RPMI7951 (cell line): ENCODE measurements around the gene TYSND1. TPM values are rescaled to one million over a fixed set of nuclear protein-coding genes. Genes with fewer than 3 reads are reported as not detected.
"Not testable (repeated sequence)": the region's sequence is repeated elsewhere in the genome, so short reads cannot be mapped to it uniquely, and the experiment has no call there.

Experiments
- DNase-seq: peaks from one replicate; pipeline ENCODE4 v3.0.0-alpha.2; 2012; ENCODE audit warnings: low read depth
- total RNA-seq: library from RNA; depleted of rRNA; stranded (reverse); fragments of >200 nt; shearing (Covaris generic); gene quantifications from 2 replicates; pipeline ENCODE4 v1.2.3, GENCODE V29; 2014

TYSND1 gene
- total RNA-seq, 1 experiment from 2014 or later: 5.5 TPM

DNA sequence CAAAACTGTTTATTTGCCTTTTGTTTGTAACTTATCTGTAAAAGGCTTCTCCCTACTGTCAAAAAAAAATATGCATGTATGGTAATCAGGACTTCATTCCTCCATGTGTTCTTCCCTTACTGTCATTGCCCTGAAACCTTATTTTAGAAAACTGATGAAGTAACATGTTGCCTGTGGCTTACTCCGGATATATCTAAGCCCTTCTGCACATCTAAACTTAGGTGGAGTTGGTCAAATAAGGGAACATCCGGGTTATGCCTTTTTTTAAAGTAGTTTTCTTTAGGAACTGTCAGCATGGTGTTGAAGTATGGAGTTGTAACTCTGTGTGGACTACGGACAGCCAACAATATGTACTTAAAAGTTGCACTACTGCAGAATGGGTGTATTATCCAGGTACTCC, 17.7 kb upstream of the TYSND1 start:
- no peak for DNase-seq

DNA sequence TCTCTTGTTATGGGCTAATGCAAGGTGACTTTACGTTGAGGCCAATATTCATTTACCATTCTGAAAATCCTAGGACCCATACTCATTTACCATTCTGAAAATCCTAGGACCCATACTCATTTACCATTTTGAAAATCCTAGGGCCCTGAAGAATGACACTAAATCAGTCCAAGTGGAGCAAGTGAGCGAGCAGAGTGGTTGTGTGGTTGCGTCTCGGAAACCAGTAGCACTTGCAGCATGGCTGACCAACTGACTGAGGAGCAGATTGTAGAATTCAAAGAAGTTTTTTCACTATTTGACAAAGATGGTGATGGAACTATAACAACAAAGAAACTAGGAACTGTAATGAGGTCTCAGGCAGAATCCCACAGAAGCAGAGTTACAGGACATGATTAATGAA, 16.9 kb upstream of the TYSND1 start:
- DNase-seq: no peak

DNA sequence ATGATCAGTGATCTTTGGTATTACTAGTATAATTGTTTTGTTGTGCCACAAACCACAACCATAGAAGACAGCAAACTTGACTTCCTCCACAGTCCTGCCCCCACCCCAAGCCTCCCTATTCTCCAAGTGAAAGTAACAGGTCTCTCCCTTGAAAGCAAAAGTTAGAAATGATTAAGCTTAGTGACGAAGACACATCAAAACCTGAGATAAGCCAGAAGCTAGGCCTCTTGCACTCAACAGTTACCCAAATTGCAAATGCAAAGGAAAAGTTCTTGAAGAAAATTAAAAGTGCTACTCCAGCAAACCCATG, 16.3 kb upstream of the TYSND1 start:
- DNase-seq: no peak

DNA sequence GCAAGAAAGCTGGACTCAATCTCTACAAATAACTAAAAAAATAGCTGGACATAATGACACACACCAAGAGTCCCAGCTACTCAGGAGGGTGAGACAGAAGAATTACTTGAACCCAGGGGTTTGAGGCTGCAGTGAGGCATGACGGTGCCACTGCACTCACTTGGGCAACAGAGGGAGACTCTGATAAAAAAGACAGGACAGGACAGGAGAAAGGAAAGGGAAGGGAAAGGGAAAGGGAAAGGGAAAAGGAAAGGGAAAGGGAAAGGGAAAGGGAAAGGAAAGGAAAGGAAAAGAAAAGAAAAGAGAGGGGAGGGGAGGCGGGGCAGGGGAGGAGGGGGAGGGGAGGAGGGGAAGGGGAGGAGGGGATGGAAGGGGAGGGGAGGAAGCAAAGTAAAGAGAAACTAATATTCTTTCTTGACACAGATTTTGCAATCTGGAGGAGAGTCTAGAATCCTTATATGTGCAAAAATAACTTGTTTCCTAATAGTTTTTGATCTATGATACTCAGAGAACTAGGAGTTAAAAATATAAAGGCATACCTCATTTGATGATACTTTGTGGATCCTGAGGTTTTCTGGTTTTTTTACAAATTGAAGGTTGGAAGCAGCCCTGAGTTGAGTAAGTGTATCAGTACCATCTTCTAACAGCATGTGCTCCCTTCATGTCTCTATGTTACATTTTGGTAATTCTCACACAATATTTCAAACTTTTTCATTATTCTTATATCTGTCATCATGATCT, 15.8 kb upstream of the TYSND1 start:
- DNase-seq: no peak

DNA sequence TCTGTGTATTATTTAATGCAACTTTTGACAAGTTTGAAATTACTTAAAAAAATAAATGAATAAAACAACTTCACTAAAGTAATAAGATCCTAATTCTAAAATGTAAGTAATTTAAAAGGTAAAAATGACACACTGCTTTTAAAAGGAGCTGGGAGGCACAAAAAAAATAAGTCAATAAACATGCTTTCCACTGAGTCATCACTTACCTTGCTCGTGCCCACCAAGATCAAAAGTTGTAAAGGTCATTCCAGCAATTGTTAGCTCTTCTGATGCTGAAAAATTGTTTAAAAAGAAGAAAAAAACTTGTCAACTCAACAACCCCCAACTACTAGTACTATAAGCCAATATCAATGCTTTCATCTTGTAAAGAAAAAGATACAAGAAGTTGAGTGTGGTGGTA, 14.3 kb upstream of the TYSND1 start:
- DNase-seq: no peak

DNA sequence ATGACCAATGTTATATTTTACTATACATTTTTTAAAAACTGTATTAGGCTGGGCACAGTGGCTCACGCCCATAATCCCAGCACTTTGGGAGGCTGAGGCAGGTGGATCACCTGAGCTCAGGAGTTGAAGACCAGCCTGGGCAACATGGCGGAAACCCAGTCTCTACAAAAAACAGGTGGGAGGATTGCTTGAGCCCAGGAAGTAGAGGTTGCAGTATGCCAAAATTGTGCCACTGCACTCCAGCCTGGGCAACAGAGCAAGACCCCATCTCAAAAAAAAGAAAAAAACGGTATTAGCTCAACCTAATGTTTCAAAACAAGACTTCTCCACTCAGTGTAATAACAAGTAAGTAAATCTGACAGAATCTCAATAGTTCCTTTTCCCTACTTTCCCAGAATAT, 12.9 kb upstream of the TYSND1 start:
- DNase-seq: not testable (repeated sequence)

DNA sequence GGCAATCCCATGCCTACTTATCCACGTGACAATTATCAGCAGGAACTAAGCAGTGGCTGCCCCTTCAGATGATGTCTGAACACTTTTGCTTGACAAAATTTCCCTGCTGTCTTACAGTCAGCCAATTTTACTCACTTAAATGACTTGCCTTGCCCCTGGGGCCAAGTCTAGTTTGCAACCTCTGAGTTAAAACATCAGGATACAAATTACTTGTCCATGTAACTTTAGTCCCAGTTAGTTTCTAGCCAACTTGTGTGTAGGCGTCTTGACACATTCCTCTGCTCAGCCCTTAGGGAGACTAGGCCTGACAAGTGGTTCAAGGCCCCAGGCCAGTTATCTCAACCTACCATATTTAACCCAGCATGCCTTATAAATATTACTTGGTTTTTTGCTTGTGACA, 11.6 kb upstream of the TYSND1 start:
- DNase-seq: no peak

DNA sequence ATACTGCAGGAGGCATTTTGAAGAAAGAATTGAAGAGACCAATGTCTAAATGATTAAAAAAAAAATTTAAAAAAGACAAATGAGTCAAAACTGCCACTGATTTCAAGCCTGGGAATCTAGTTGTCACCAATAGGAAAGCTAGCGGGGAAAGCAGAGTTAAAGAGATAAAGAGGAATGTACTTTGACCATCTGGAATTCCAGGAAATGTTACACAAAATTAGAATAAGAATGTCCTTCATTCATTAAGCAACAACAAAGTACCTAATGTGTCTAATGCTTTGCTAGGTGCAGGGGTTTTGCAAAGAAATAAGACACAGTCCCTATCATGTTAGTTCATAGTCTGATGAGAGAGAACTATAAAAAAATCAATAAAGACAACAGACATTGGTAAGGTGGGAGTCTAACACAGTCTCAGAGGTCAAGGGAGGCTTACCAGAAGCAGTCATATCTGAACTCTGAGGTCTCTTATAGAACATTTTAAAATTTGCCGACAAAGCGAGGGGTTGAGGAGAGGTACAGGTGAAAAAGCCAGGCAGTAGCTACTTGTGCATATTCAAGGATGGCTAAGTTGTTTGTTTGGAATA, 8.8 kb upstream of the TYSND1 start:
- no peak for DNase-seq

DNA sequence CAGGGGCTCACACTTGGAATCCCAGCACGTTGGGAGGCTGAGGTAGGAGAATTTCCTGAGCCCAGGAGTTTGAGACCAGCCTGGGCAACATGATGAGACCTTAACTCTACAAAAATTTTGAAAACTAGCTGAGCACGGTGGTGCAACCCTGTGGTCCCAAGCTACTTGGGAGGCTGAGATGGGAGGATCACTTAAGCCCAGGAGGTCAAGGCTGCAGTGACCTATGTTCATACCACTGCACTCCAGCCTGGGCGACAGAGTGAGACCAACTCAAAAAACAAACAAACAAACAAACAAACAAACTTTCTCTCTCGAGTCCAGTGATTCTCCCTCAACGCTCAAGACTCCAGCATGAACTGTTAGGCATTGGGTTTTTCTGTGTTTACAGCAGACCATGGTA, 2.0 kb upstream of the TYSND1 start:
- no peak for DNase-seq

DNA sequence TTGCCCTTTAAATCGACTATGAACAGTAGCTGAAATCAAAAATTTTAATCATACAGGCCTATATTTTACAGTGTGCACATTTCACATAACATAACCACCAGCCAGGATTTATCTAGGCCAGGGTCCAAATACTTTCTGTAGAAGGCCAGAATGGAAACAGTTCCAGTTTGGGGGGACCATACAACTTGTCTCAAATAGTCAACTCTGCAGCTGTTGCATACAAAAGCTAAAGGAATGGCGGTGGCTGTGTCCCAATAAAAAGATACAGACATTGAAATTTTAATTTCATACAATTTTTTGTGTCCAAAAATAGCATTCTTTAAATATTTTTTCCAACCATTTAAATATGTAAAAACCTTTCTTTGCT, 742 bp upstream of the TYSND1 start:
- no peak for DNase-seq

DNA sequence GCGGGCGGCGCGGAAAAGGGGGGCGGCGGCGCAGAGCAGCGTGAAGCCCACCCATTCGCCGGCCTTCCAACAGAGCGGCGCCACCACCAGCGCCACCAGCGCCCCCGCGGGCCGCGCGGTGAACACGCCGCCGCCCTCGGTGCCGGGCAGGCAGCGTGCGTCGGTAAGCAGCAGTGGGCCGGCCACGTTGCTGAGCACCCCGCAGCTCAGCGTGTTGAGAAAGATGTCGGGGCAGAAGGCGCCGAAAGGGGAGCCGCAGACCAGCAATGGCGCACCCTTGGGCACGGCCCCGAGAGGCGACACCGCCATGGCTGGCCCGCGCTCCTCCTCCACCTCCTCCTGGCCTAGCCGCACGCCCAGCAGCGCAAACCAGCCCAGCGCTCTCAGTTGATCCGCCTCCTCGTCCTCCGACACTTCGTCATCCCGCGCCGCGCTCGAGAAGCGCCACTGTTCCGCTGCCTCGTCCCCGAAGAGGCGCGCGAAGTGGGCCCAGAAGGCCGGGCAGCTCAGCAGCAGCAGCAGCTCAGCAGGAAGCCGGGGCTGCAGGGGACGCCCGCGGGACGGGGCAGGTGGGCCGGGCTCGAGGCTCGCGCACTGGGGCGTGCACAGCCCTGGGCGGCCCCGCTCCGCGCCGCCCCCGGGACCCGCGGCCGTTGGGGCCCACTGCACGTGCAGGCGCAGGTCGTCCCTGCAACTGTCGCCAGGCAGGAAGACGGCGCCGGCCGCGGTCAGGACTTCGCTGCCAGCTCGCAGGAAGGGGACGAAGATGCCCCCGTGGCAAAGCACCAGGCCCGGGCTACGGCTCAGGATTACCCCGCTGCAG, 623 bp downstream of the TYSND1 start:
- peak; percentile 64 for DNase-seq

DNA sequence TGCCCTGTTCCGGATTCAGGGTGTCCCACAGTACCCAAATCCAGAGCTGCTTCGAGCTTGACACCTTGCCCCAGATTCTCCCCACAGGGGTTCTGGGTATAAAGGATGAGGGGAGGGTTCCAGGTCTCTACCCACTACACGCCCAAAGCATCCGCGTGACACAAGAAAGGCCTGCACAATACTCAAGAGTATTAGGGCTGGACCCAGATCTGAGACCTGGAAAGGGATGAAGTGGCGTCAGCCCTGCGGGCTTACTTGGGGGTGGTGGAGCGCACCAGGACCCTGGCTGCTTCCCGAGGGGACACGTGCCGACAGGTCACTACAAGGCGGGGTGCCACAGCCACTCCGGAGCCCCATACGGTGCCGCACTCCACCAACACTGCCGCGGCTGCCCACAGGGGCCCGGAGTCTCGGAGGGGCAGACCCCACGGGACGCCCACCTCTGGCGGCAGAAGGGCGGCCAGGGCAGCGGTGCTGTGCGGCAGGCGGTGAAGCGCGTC, 1.3 kb downstream of the TYSND1 start:
- DNase-seq: no peak

DNA sequence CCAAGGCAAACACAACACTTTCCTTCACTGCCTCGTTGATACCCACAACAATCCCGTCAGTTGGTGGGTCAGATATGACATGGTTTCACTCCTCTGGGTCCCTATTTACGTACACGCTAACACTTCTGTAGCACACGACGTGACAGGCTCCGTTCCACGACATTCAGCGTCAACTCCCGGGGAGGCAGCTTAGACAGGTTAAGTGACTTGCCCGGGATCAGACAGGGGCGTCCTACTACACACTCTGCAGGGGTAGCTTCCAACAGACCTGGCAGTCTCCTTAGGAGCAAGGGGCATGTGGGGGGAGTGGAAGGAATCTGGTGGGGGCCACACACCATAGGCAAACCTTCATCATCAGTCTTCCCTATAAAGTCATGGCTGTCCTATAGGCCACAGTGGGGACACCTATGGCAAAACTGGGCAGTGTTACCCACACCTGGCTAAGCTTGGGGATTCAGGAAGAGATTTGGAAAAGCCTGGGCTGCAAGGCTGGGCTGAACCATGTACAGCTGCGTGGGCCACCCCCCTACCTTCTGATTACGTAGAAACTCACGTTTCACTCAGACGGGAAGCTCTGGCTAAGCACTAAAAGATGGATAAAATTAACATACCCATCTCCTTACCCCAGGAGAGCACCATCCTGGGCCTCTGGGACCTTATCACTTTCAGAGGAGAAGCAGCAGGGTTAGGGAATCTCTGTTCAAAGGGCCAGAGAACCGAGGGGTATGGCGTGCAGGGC, 2.0 kb downstream of the TYSND1 start:
- DNase-seq: no peak

DNA sequence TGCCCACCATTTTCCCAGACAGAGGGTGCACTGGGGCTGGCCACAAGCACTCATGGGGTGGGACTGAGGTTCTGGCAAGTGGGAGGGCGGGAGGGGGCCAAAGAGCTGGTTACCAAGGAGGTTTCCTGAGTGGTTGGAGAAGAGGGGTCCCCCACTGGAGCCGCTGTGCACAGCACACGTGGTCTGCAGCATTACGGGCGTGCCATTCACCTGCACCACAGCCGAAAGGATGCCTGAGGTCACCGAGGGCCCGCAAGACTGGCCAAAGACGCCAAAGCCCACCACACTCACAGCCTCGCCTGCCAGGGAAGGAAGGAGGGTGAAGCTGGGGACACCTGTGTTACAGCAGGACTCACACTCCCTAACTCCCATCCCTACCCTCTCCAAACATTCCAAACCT, 3.9 kb downstream of the TYSND1 start:
- no peak for DNase-seq

DNA sequence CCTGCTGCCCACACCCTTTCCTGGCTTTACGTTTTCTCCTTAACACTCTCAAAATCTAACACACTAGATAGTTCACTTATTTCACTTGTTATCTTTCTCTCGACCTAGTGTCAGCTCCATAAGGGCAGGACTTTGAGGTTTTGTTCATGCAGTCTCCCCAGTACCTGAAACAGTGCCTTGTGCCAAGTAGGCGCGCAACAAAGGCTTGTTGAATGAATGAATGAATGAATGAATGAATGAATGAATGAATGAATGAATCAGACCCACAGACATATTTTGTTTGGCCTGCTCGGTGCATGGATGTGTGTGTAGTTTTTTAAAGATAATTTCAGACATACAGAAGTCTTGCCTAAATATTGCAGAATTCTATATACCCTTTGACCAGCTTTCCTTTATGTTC, 6.2 kb downstream of the TYSND1 start:
- no peak for DNase-seq

DNA sequence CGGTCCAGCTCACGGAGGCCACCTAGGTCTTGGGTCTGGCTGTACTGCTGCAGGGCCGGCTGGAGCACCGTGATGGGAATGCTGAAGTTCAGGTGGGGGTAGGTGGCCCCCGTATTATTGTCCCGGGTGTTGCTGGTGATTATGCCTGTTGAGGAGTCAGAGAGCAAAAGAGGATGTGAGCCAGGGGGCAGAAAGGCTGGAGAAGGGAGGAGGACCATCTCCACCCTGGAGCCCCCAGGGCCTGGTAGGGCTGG, 6.6 kb downstream of the TYSND1 start:
- no peak for DNase-seq

DNA sequence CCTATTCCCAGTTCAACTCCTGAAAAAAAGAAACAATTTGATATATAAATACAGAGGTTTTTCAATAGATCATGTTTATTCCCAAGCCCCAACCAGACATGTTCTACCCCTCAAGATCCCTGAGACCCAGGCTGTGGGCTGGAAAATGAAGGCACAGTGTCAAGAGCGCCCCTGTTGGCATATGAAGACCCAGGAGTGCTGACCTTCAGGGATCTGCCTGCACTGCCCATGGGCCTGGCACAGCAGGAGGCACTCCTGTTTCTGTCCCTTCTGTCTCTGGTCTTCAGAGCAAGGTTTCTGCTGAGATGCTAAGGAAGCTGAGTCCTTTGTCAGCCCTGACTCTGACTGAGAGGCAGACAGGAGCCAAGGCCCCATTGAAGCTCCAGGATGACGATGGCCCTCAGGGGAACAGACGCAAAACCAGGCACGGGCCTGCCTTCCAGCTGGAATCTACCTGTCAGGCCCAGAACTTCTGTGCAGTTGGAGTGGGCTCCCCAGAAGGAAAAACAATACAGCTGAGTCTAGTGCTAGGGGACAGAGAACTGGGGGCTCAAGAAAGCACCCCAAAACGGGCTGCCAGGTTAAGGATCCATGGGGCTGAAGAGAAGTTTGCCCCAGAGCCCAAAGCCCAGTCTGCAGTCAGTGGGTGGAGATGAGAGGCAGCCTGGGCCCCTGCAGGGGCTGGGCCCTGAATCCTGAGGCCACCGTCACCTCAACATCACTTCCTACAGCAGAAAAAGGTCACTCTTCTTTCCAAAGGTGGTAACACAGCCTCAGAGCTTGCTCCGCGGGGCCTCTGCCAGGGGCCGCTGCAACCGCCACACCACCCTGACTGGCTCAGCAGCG, 7.1 kb downstream of the TYSND1 start:
- DNase-seq: no peak

DNA sequence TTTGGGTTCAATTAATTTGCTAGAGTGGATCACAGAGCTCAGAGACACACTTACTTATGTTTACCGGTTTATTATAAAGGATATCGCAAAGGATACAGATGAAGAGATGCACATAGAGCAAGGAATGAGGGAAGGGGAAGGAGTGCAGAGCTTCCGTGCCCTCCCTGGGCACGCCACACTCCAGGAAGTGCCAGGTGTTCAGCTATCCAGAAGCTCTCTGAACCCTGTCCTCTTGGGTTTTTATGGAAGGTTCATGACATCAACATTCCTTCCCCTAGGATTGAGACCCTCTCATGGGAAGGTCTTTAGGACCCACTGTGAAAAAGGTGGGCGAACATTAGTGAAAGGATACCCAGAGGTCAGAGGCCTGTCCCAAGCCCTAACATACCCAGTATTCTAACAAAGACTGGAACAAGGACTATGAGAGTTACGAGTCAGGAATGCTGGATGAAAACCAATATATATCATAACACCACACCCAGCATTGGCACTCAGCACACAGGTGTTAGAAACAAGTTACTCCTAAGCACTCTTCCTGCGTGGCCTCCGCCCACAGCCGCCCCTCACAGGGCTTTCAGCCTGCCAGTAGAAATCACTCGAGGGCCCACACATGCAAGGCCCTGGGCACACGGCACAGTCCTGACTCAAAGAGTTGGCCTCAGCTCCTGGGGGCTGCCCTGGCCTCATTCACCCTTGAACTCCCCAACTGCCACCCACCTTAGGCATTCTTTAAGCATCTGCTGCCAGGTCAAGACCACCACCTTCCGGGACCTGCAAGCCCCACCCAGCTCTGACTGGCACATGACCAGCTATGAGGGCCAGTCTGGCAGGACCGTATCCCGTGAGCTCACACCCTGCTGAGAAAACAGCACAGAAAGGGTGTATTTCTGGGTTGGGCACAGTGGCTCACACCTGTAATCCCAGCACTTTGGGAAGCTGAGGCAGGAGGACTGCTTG, 8.3 kb downstream of the TYSND1 start:
- no peak for DNase-seq

DNA sequence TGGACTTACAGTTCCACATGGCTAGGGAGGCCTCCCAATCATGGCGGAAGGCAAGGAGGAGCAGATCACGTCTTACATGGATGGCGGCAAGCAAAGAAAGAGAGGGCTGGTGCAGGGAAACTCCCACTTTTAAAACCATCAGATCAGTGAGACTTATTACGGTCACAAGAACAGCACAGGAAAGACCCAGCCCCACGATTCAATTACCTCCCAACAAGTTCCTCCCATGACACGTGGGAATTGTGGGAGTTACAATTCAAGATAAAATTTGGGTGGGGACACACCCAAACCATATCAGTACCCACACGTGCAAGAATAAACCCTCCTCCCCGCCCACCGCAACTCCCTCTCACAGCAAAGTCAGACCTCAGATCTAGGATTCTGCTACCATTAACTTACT, 9.4 kb downstream of the TYSND1 start:
- no peak for DNase-seq

DNA sequence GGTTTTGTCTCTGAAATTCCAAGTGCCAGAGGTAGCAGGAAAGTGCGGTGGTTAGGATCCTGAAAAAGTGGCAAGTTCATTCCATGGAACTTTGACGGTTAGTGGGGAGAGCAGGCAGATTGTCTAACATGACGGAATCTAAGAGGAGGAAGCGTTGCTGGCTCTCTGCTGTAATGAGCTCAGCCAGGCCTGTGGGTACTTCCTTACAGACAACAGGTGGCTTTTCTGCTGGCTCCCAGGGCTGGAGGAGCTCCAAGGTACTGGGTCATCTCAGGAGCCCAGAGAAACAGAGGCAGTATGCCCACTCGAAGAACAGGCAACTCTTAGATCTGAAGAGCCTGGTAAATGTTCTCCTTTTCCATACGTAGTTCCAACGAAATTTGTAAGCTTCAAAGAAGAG, 10.8 kb downstream of the TYSND1 start:
- no peak for DNase-seq

DNA sequence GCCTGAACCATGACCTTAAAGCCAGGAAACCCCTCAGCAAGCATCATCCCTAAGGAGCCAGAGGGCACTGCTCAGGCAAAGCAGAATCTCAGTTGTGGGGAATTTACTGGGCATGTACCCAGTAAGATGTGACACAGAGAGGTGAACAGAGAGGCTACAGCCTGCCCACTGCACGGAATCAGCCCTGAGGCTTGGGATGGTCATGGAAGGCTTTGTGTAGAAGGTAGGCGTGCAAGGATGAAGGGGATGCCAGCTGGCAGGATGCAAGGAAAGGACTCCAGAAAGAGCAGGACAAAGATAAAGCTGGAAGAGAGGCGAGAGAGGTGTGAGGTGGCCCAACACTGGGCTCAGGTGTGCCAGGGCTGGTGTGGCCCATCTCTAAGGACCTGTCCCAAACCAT, 11.5 kb downstream of the TYSND1 start:
- DNase-seq: no peak
